Measurements from ENCODE around the gene LCN9. TPM values are rescaled to one million over a fixed set of nuclear protein-coding genes. Genes with fewer than 3 reads are reported as not detected.

LCN9 gene
- total and polyA plus RNA-seq, 2 of the 13 experiments (the other 11 are each of a cell fraction or from before 2014, with no cell fraction given): not detected

GRCh38 chr9:135669616-135670285, 6.6 kb downstream of the LCN9 start:
- H2AFZ ChIP-seq (ENCODE audit: low read length): no peak overlapping the region
- in situ Hi-C loops (cut with HindIII; ENCODE audit: extremely low pct_ligation_motif_present, low pct_unique_long_range_greater_than_20kb): no loop called here
- POLR2A ChIA-PET: no interaction called here
- no CpG with 5 or more reads among the region's 9 CpGs for WGBS (ENCODE audit: low lambda C conversion rate)
- DNase-seq (ENCODE audit: low spot score) (no peak), ATAC-seq (no peak), FAIRE-seq (no peak)
- TF ChIP-seq SAP130 (CRISPR knock-in tag; IDR thresholded peaks at IDR 0.05; ENCODE audit: low read depth) (no peak), HBP1 (CRISPR knock-in tag; IDR thresholded peaks at IDR 0.05; ENCODE audit: low read depth) (no peak), MTERF4 (CRISPR knock-in tag; IDR thresholded peaks at IDR 0.05) (no peak), MLX (CRISPR knock-in tag; IDR thresholded peaks at IDR 0.05) (no peak), SPEN (CRISPR knock-in tag; IDR thresholded peaks at IDR 0.05; ENCODE audit: low read depth) (no peak), THAP9 (CRISPR knock-in tag; IDR thresholded peaks at IDR 0.05; ENCODE audit: borderline replicate concordance) (no peak), TBX2 (CRISPR knock-in tag; IDR thresholded peaks at IDR 0.05; ENCODE audit: borderline replicate concordance) (no peak), ZNF747 (CRISPR knock-in tag; IDR thresholded peaks at IDR 0.05; ENCODE audit: borderline replicate concordance) (no peak), CREB3 (CRISPR knock-in tag; IDR thresholded peaks at IDR 0.05) (no peak), ZNF691 (CRISPR knock-in tag; IDR thresholded peaks at IDR 0.05; ENCODE audit: borderline replicate concordance, low read depth) (no peak)
- TF ChIP-seq, protein P1, sequence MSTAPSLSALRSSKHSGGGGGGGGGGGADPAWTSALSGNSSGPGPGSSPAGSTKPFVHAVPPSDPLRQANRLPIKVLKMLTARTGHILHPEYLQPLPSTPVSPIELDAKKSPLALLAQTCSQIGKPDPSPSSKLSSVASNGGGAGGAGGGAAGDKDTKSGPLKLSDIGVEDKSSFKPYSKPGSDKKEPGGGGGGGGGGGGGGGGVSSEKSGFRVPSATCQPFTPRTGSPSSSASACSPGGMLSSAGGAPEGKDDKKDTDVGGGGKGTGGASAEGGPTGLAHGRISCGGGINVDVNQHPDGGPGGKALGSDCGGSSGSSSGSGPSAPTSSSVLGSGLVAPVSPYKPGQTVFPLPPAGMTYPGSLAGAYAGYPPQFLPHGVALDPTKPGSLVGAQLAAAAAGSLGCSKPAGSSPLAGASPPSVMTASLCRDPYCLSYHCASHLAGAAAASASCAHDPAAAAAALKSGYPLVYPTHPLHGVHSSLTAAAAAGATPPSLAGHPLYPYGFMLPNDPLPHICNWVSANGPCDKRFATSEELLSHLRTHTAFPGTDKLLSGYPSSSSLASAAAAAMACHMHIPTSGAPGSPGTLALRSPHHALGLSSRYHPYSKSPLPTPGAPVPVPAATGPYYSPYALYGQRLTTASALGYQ (CRISPR knock-in tag; IDR thresholded peaks at IDR 0.05): no peak
- intact Hi-C loops (cut with micrococcal nuclease; ENCODE audit: unreplicated experiment): no loop called here
- no peak overlapping the region for H3K4me3 ChIP-seq (replicated peaks in 1 of 3; ENCODE audit: insufficient read depth in 1 of 3, low read depth in 2 of 3, low read length in 3 of 3)
- CTCF ChIA-PET (ENCODE audit: low intra/inter-chr PET ratio, low total read pairs): no interaction called here
- H3K27me3 ChIP-seq (ENCODE audit: control insufficient read depth in 1 of 2, insufficient read depth in 2 of 2, low read length in 2 of 2): peaks cover 6 to 39% of the 10 kb centered on the region in 2 experiments; a peak in 4 of 5 replicates
- H3K79me2 ChIP-seq (ENCODE audit: insufficient read depth, low read length): no peaks in the 10 kb centered on the region
- H3K27ac ChIP-seq (ENCODE audit: extremely low read length, insufficient read depth, low read length): no peak overlapping the region
- H4K20me1 ChIP-seq (ENCODE audit: insufficient read depth, low read length): 0 out of 2 replicates have a peak, but pooled peaks cover 2% of the 10 kb centered on the region
- no peaks in the 10 kb centered on the region for H3K4me1 ChIP-seq (ENCODE audit: insufficient read depth, low read length)
- no peaks in the 10 kb centered on the region for H3K9me3 ChIP-seq (ENCODE audit: low read length)
- no peak overlapping the region for H3K4me2 ChIP-seq (ENCODE audit: low read depth, low read length)
- no peaks in the 10 kb centered on the region for H3K36me3 ChIP-seq (replicated peaks in 1 of 2; ENCODE audit: control insufficient read depth in 1 of 2, insufficient read depth in 2 of 2, low read length in 2 of 2)
- BruUV-seq (replicated peaks): no TSS peak
- H3K9ac ChIP-seq (ENCODE audit: insufficient read depth, low read depth, low read length): no peak overlapping the region
